ENCODE results near the gene TSPAN5.

Gene TSPAN5

DNA sequence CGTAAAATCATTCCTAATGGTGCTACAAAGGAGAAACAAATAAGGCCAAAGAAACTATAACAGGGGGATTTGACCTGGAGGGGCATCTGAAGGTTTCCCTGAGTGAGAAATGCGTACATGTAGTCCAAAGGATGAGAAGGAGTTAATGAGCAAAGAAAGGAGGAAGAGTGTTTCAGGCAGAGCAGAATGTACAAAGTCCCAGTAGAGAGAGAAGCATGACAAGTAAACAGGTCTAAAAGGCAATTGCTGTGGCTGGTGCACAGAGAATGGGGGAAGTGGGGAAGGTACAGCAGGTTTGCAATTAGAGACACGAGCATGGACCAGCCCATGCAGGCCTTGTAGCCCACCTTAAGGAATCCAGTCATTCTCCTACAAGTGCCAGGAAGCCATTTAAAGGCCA is 145.5 kb downstream of the TSPAN5 start:
- TF ChIP-seq, protein P1, sequence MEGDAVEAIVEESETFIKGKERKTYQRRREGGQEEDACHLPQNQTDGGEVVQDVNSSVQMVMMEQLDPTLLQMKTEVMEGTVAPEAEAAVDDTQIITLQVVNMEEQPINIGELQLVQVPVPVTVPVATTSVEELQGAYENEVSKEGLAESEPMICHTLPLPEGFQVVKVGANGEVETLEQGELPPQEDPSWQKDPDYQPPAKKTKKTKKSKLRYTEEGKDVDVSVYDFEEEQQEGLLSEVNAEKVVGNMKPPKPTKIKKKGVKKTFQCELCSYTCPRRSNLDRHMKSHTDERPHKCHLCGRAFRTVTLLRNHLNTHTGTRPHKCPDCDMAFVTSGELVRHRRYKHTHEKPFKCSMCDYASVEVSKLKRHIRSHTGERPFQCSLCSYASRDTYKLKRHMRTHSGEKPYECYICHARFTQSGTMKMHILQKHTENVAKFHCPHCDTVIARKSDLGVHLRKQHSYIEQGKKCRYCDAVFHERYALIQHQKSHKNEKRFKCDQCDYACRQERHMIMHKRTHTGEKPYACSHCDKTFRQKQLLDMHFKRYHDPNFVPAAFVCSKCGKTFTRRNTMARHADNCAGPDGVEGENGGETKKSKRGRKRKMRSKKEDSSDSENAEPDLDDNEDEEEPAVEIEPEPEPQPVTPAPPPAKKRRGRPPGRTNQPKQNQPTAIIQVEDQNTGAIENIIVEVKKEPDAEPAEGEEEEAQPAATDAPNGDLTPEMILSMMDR (IDR thresholded peaks at IDR 0.05; ENCODE audit: low read depth, low read length), result no peak

DNA sequence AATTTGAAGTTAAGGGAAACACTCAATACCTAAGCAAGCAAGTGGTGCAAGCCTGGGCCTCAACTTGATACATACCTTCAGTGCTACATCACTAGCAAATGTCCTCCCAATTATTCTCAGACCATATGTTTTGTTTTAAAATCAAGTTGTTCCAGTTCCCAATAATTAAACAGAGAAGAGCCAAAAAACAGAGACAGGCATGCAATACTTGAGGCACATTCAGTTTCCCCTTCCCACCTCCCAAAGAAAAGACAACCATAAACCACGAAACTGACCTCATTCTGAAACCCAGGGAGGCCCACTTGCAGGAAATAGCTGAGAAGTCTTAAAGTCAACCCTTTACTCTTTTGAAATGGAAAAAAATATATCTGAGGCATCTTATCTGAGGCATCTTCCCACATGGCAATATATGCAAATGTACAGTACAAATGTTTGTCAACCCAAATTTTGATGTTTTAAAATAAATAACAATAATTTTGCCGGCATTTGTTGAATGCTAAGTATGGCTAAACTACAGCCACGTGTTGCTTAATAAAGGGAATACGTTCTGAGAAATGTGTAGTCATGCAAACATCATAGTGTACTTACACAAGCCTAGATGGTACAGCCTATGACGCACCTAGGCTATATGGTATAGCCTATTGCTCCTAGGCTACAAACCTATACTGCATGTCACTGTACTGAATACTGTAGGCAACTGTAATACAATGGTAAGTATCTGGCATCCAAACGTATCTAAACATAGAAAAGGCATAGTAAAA is 147.5 kb downstream of the TSPAN5 start:
- TF ChIP-seq, protein P1 (IDR thresholded peaks at IDR 0.05; ENCODE audit: low read depth, low read length), result no peak

More for the DNA sequence above, 145.5 kb downstream of the TSPAN5 start:
- no peak overlapping the region for H3K4me3 ChIP-seq (ENCODE audit: low read depth, low read length)

DNA sequence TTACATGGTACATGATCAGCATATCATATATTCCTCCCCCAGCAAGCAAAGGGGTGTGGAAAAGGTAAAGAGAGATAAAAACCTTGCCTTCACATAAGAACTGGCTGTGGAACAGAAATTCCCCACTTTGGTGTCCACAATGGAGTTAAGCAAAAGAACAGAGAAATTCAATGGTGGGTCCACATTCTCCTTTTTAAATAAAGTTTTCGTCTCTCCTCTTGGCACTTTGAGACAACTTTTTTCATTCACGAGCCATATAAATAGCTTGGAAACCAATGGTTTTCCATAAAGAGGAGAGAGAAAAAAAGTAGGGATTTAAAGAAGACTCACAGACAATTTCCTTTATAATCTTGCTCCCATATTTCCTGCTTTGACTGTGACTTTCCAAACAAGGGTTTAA is 148.1 kb downstream of the TSPAN5 start:
- TF ChIP-seq, protein P1 (IDR thresholded peaks at IDR 0.05; ENCODE audit: low read depth, low read length), result no peak
- no peak overlapping the region for H3K4me3 ChIP-seq (ENCODE audit: low read depth, low read length)

More for the DNA sequence above, 147.5 kb downstream of the TSPAN5 start:
- no peak overlapping the region for H3K4me3 ChIP-seq (ENCODE audit: low read depth, low read length)

DNA sequence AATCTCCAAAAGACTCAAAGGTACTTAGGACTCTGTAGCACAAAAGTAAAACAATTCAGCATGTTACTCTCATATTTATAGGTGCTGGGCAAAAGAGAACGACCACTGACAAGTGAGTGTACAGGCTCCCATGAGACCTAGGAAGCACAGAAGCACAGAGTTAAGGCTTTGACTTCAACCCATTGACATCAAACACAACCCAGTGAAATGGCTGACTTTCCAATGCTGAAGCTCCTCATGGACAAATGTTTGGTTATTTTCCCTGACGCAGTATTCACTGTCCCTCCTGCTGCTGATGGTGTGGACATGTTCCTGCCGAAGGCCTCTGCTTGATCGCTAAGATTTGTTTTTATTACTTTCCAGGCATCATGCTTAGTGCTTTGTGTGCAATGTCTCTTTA is 148.7 kb downstream of the TSPAN5 start:
- TF ChIP-seq, protein P1 (IDR thresholded peaks at IDR 0.05; ENCODE audit: low read depth, low read length), result no peak
- no peak overlapping the region for H3K4me3 ChIP-seq (ENCODE audit: low read depth, low read length)

DNA sequence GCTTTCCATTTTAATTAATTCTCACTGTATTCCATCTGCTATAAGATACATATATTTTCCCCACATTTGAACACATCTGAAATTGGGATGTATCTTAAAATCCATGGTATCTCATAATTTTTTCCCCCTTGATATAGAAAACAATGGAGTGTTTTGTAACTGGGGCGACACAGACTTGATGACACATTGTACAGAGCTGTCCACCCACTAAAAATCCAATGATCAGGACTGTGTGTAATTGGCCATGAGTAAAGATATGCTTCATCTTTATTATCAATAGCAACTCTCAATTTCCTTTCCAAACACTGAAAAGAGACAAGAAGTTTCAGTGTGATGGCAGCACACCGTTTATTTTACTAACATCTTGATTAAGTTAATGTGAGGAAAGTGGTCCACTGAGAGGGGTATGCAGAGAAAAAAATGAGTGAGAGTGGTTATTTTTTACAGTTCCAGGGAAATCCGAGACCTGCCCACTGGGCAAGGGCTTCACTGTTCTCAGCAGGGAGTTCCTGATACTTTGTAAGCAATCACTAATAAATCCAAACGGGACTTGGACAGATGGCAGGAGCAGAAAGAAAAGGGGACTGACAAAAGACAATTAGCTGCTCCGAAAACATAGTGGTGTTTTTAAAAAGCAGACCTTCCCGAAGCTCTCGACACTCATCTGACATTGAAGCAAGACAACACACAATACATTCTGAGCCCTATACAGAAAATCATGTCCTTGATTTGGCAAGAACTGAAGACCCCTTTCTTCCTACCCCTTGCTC is 149.4 kb downstream of the TSPAN5 start:
- H3K4me3 ChIP-seq (ENCODE audit: low read depth, low read length), result no peak overlapping the region
- TF ChIP-seq, protein P1 (IDR thresholded peaks at IDR 0.05; ENCODE audit: low read depth, low read length), result no peak

DNA sequence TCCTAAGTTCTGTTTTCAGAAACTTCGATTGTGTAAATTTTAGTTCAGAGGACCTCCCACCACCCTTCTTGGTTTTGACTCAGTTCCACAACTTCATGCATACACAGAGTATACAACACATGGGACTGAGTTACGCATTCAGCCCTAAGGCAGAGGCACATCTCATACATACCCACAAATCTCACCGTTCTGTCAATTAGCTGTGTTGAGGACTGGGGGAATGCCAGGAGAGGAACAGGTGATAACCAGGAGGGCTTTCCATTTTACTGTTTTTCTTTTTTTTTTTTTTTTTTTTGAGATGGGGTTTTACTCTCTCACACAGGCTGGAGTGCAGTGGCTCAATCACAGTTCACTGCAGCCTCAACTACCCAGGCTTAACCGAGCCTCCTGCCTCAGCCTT is 150.2 kb downstream of the TSPAN5 start:
- TF ChIP-seq, protein P1 (IDR thresholded peaks at IDR 0.05; ENCODE audit: low read depth, low read length), result no peak
- no peak overlapping the region for H3K4me3 ChIP-seq (ENCODE audit: low read depth, low read length)

DNA sequence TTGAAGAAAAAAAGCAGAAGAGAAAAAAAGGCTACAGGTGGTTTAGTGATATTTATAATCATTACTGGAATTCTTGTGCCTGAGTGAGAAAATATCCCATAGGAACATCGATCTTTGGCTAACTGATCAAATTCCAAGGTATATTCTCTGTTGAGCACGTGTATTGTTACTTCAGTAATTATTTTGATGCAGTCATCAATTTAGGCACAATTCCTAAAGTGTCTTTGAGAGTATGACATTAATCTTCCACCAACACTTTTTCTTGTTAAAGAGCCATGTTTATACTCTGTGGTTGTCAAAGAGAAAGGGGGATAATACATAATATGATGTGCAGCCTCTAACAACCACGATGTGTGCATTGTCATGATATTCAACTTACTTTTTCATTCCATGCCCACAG is 151.1 kb downstream of the TSPAN5 start:
- TF ChIP-seq, protein P1 (IDR thresholded peaks at IDR 0.05; ENCODE audit: low read depth, low read length), result no peak
- no peak overlapping the region for H3K4me3 ChIP-seq (ENCODE audit: low read depth, low read length)

Data from WI38 (cell line).